Endothelial cell of umbilical vein (primary cell): Measurements from ENCODE around the gene ZNF736. TPM values are rescaled to one million over a fixed set of nuclear protein-coding genes. Genes with fewer than 3 reads are reported as not detected.

Experiments used
- BruUV-seq: library from RNA; stranded (reverse); fragments of 400-500 nt; replicated peaks from 2 replicates; lab custom pipeline; 2021; lab: Mats Ljungman, UMichigan
- CTCF ChIA-PET: fragments of 300-600, 350-600 bp; sonication (Branson Sonifier 250); formaldehyde crosslinking; loops from one replicate; lab custom pipeline; 2021; ENCODE audit warnings: antibody characterized with exemption, inconsistent platforms; lab: Charles Lee
- POLR2A ChIA-PET: fragments of 300-600, 350-600 bp; sonication (Branson Sonifier 250); formaldehyde crosslinking; loops from one replicate; lab custom pipeline; 2021; ENCODE audit warnings: antibody characterized with exemption, inconsistent platforms; lab: Charles Lee
- DNase-seq: peaks from one replicate; pipeline ENCODE4 v3.0.0-alpha.2; 2011; ENCODE audit warnings: low read depth, low spot score
- FAIRE-seq: peaks from 2 replicates; lab custom pipeline; 2011; peaks lifted over from hg19 to GRCh38; lab: Jason Lieb, UNC
- H2AFZ ChIP-seq: 2 replicates; pipeline ENCODE4 v1.6.0; 2012; ENCODE audit warnings: low read depth, low read length, control low read depth, inconsistent platforms
- H3K27ac ChIP-seq: 2 replicates; pipeline ENCODE4 v1.5.1; 2011; ENCODE audit warnings: low read depth, mild to moderate bottlenecking, control low read depth, low read length, moderate library complexity; ENCODE audit not compliant: insufficient read depth
- H3K27me3 ChIP-seq, 2 experiments: 2 replicates each; pipeline versions ENCODE4 v1.6.0 to v1.6.1; 2011; ENCODE audit warnings: low read length in 2 of 2, mixed read lengths in 1 of 2; ENCODE audit not compliant: control insufficient read depth in 2 of 2, insufficient read depth in 2 of 2
- H3K36me3 ChIP-seq, 2 experiments: 2 replicates in 1 of 2; 3 replicates in 1 of 2; pipeline ENCODE4 v1.5.1; 2011; ENCODE audit warnings: low read length in 2 of 2, mild to moderate bottlenecking in 1 of 2, moderate library complexity in 1 of 2; ENCODE audit not compliant: control insufficient read depth in 2 of 2, insufficient read depth in 2 of 2; ENCODE audit errors: extremely low read depth in 1 of 2
- H3K4me1 ChIP-seq: 3 replicates; pipeline ENCODE4 v1.5.1; 2011; ENCODE audit warnings: mild to moderate bottlenecking, low read length; ENCODE audit not compliant: control insufficient read depth, insufficient read depth; ENCODE audit errors: extremely low read depth
- H3K4me2 ChIP-seq: 2 replicates; pipeline ENCODE4 v1.6.1; 2011; ENCODE audit warnings: low read length, control low read depth, mixed read lengths; ENCODE audit not compliant: insufficient read depth
- H3K4me3 ChIP-seq, 3 experiments: fragments of 200-600 bp in 1 of 3; sonication (generic), shearing (Covaris generic) in 1 of 3; replicated peaks in 1 of 3; 2 replicates each; pipeline ENCODE4 v1.5.1; 2011 to 2016; ENCODE audit warnings: control low read depth in 3 of 3, low read length in 3 of 3, mild to moderate bottlenecking in 2 of 3, inconsistent platforms in 1 of 3, low read depth in 1 of 3, moderate library complexity in 1 of 3; ENCODE audit not compliant: insufficient read depth in 1 of 3
- H3K79me2 ChIP-seq: 2 replicates; pipeline ENCODE4 v1.6.0; 2012; ENCODE audit warnings: low read length, inconsistent platforms; ENCODE audit not compliant: control insufficient read depth, insufficient read depth
- H3K9ac ChIP-seq: replicated peaks from 2 replicates; pipeline ENCODE3; 2011; ENCODE audit warnings: low read length, control low read depth; ENCODE audit not compliant: insufficient read depth; ENCODE audit errors: extremely low read depth
- H3K9me1 ChIP-seq: replicated peaks from 3 replicates; pipeline ENCODE4 v1.6.0; 2011; ENCODE audit warnings: mild to moderate bottlenecking, low read length; ENCODE audit not compliant: control insufficient read depth, insufficient read depth; ENCODE audit errors: extremely low read depth
- H3K9me3 ChIP-seq: replicated peaks from 2 replicates; pipeline ENCODE4 v1.5.1; 2012; ENCODE audit warnings: low read length, inconsistent platforms; ENCODE audit not compliant: control insufficient read depth, insufficient read depth
- H4K20me1 ChIP-seq: replicated peaks from 2 replicates; pipeline ENCODE3; 2011; ENCODE audit warnings: mild to moderate bottlenecking, low read length; ENCODE audit not compliant: control insufficient read depth, insufficient read depth; ENCODE audit errors: extremely low read depth
- EZH2 ChIP-seq: IDR thresholded peaks from 2 replicates; pipeline ENCODE4 v1.6.1; 2012; ENCODE audit warnings: borderline replicate concordance, low read depth, mild to moderate bottlenecking, moderate library complexity, low read length, inconsistent platforms; ENCODE audit not compliant: severe bottlenecking
- FOS ChIP-seq: IDR thresholded peaks from 2 replicates; pipeline ENCODE4 v1.6.1; 2011; ENCODE audit warnings: mild to moderate bottlenecking, low read length, moderate library complexity, borderline replicate concordance; ENCODE audit not compliant: insufficient read depth
- GATA2 ChIP-seq: IDR thresholded peaks from 2 replicates; pipeline ENCODE4 v1.7.0; 2011; ENCODE audit warnings: low read depth, mild to moderate bottlenecking, moderate library complexity, mixed read lengths, low read length; ENCODE audit not compliant: insufficient read length, insufficient read depth
- JUN ChIP-seq: IDR thresholded peaks from 2 replicates; pipeline ENCODE4 v1.6.1; 2011; ENCODE audit warnings: borderline replicate concordance, low read depth; ENCODE audit not compliant: insufficient read length, insufficient read depth
- MAX ChIP-seq: IDR thresholded peaks from 2 replicates; pipeline ENCODE4 v1.6.1; 2011; ENCODE audit not compliant: insufficient read depth, insufficient read length
- MYC ChIP-seq: IDR thresholded peaks from one replicate; pipeline ENCODE4 v1.6.1; 2011; ENCODE audit warnings: mild to moderate bottlenecking, low read depth, low read length
- POLR2A ChIP-seq: IDR thresholded peaks from 2 replicates; pipeline ENCODE4 v1.6.1; 2012; ENCODE audit warnings: low read depth, mild to moderate bottlenecking, control low read depth, low read length
- POLR2AphosphoS5 ChIP-seq: IDR thresholded peaks from 2 replicates; pipeline ENCODE4 v1.6.1; 2012; ENCODE audit warnings: low read depth, mild to moderate bottlenecking, control low read depth, low read length, moderate library complexity; ENCODE audit not compliant: insufficient read depth
- dilution Hi-C: fragments of 300-500 bp; cut with MboI; formaldehyde crosslinking; loops from one replicate; pipeline ENCODE4 v1.15.0; 2019; ENCODE audit warnings: low sequenced_read_pairs; ENCODE audit not compliant: extremely low pct_ligation_motif_present
- intact Hi-C: fragments of 100-400 bp; cut with micrococcal nuclease; formaldehyde crosslinking; loops from one replicate; pipeline ENCODE4 v1.10.0; 2022
- polyA plus RNA-seq, 4 experiments: library from polyadenylated mRNA; depleted of rRNA in 3 of 4; stranded (reverse) in 3 of 4; unstranded in 1 of 4; fragments of >200 nt; gene quantifications; 2 replicates each; pipeline versions ENCODE4 v1.2.1 to v1.2.3, GENCODE V29; 2011 to 2012; ENCODE audit warnings: missing spikeins in 1 of 4
- total RNA-seq: library from RNA; stranded (reverse); gene quantifications from 2 replicates; pipeline ENCODE4 v1.2.3, GENCODE V29; 2021
- TF ChIP-seq, protein P1 (sequence below), 2 donors: IDR thresholded peaks; 1 replicate in 1 of 2; 2 replicates in 1 of 2; pipeline ENCODE4 v1.5.1; 2011; ENCODE audit warnings: low read length in 2 of 2, mild to moderate bottlenecking in 2 of 2, moderate library complexity in 2 of 2, control low read depth in 1 of 2, inconsistent platforms in 1 of 2, low read depth in 1 of 2; ENCODE audit not compliant: insufficient read depth in 1 of 2; ENCODE audit errors: extremely low read depth in 1 of 2

Gene ZNF736
- total and polyA plus RNA-seq, 2 donors (not counting 3 experiments of a cell fraction or from before 2014, with no cell fraction given), result 1.2 to 9.0 TPM

DNA sequence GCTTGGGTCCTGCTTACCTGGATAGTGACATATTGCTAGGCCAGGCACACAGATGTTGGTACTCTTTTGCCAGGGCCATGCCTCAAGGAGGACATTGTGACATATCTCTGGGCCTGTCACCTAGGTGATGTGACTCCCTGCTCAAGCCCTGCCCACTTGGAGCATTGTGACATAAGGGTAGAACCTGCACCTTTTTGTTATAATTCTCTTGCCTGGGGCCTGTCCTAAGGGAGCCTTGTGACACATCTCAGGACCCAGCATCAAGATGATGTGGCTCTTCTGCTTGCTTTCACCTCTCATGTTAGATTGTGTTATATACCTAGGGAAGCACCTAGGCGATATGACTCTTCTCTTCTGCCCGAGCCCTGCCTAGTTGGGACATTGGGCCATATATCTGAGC, 57.4 kb downstream of the ZNF736 start:
- CTCF ChIA-PET, result no interaction called here
- H3K27me3 ChIP-seq, result no peaks in the 10 kb centered on the region
- H3K9ac ChIP-seq, result no peak overlapping the region
- no peaks in the 10 kb centered on the region for H3K9me1 ChIP-seq
- no peaks in the 10 kb centered on the region for H4K20me1 ChIP-seq
- no peak for TF ChIP-seq MYC
- no peak for TF ChIP-seq POLR2AphosphoS5
- TF ChIP-seq POLR2A, result no peak
- no peak for TF ChIP-seq JUN
- no peak for TF ChIP-seq GATA2
- TF ChIP-seq, protein P1, sequence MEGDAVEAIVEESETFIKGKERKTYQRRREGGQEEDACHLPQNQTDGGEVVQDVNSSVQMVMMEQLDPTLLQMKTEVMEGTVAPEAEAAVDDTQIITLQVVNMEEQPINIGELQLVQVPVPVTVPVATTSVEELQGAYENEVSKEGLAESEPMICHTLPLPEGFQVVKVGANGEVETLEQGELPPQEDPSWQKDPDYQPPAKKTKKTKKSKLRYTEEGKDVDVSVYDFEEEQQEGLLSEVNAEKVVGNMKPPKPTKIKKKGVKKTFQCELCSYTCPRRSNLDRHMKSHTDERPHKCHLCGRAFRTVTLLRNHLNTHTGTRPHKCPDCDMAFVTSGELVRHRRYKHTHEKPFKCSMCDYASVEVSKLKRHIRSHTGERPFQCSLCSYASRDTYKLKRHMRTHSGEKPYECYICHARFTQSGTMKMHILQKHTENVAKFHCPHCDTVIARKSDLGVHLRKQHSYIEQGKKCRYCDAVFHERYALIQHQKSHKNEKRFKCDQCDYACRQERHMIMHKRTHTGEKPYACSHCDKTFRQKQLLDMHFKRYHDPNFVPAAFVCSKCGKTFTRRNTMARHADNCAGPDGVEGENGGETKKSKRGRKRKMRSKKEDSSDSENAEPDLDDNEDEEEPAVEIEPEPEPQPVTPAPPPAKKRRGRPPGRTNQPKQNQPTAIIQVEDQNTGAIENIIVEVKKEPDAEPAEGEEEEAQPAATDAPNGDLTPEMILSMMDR (IDR thresholded peaks at IDR 0.05; ENCODE audit: extremely low read depth in 1 of 2, insufficient read depth in 1 of 2, low read depth in 1 of 2, low read length in 2 of 2), result no peak
- no peaks in the 10 kb centered on the region for H3K36me3 ChIP-seq
- DNase-seq (no peak), FAIRE-seq (no peak)
- H3K4me1 ChIP-seq, result no peaks in the 10 kb centered on the region
- H3K27ac ChIP-seq, result no peak overlapping the region
- H3K4me2 ChIP-seq, result no peak overlapping the region
- H3K4me3 ChIP-seq, result no peak overlapping the region
- H3K79me2 ChIP-seq, result no peaks in the 10 kb centered on the region
- POLR2A ChIA-PET, result no interaction called here
- no TSS peak for BruUV-seq
- no peak overlapping the region for H2AFZ ChIP-seq
- H3K9me3 ChIP-seq, result no peaks in the 10 kb centered on the region
- dilution Hi-C loops (no loop called here), intact Hi-C loops (no loop called here)

GRCh38 chr7:64373017-64373416, 59.3 kb downstream of the ZNF736 start:
- Histone ChIP-seq H3K4me3 (no peak overlapping the region), H3K9me1 (no peaks in the 10 kb centered on the region), H2AFZ (no peak overlapping the region), H3K9me3 (no peaks in the 10 kb centered on the region), H3K27me3 (no peaks in the 10 kb centered on the region), H3K4me2 (no peak overlapping the region), H3K4me1 (no peaks in the 10 kb centered on the region), H3K27ac (no peak overlapping the region), H4K20me1 (no peaks in the 10 kb centered on the region), H3K9ac (no peak overlapping the region), H3K79me2 (no peaks in the 10 kb centered on the region), H3K36me3 (no peaks in the 10 kb centered on the region)
- no peak for DNase-seq
- intact Hi-C loops (no loop called here), dilution Hi-C loops (no loop called here)
- POLR2A ChIA-PET, result no interaction called here
- TF ChIP-seq JUN, result no peak
- no peak for TF ChIP-seq POLR2A
- TF ChIP-seq, protein P1 (IDR thresholded peaks at IDR 0.05; ENCODE audit: extremely low read depth in 1 of 2, insufficient read depth in 1 of 2, low read depth in 1 of 2, low read length in 2 of 2), result no peak
- TF ChIP-seq POLR2AphosphoS5, result no peak
- no peak for TF ChIP-seq MYC
- TF ChIP-seq EZH2, result no peak
- TF ChIP-seq MAX, result no peak
- no peak for TF ChIP-seq GATA2
- no peak for TF ChIP-seq FOS
- CTCF ChIA-PET, result no interaction called here
- no peak for FAIRE-seq
- BruUV-seq, result no TSS peak
